ENCODE data around the gene CHIT1.
"Not testable (repeated sequence)": the region's sequence is repeated elsewhere in the genome, so short reads cannot be mapped to it uniquely, and the experiment has no call there.

CHIT1 gene

DNA sequence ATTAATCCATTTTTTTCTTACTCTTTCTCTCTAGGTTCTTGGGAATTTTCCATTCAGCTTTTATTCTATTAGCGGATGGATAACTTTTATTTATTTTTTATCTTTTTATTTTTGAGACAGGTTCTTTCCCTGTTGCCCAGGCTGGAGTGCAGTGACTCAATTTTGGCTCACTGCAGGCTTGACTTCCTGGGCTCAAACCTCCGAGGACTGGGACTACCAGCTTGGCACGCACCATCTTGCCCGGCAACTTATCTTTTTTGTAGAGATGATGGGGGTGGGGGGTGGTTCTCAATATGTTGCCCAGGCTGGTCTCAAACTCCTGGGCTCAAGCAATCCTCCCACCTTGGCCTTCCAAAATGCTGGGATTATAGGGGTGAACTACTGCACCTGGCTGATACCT is 36.1 kb upstream of the CHIT1 start:
- TF ChIP-seq MYC (IDR thresholded peaks at IDR 0.05; ENCODE audit: low read depth, low read length) (no peak), POLR2A (IDR thresholded peaks at IDR 0.05; ENCODE audit: extremely low read depth, insufficient read length) (no peak)
- TF ChIP-seq, protein P1, sequence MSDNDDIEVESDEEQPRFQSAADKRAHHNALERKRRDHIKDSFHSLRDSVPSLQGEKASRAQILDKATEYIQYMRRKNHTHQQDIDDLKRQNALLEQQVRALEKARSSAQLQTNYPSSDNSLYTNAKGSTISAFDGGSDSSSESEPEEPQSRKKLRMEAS (IDR thresholded peaks at IDR 0.05; ENCODE audit: low read depth, low read length): no peak
- TF ChIP-seq, protein P2, sequence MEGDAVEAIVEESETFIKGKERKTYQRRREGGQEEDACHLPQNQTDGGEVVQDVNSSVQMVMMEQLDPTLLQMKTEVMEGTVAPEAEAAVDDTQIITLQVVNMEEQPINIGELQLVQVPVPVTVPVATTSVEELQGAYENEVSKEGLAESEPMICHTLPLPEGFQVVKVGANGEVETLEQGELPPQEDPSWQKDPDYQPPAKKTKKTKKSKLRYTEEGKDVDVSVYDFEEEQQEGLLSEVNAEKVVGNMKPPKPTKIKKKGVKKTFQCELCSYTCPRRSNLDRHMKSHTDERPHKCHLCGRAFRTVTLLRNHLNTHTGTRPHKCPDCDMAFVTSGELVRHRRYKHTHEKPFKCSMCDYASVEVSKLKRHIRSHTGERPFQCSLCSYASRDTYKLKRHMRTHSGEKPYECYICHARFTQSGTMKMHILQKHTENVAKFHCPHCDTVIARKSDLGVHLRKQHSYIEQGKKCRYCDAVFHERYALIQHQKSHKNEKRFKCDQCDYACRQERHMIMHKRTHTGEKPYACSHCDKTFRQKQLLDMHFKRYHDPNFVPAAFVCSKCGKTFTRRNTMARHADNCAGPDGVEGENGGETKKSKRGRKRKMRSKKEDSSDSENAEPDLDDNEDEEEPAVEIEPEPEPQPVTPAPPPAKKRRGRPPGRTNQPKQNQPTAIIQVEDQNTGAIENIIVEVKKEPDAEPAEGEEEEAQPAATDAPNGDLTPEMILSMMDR (IDR thresholded peaks at IDR 0.05; ENCODE audit: low read depth, low read length): no peak
- no peak overlapping the region for H3K4me3 ChIP-seq (ENCODE audit: low read depth, low read length)
- no peak for DNase-seq (ENCODE audit: low read depth)

DNA sequence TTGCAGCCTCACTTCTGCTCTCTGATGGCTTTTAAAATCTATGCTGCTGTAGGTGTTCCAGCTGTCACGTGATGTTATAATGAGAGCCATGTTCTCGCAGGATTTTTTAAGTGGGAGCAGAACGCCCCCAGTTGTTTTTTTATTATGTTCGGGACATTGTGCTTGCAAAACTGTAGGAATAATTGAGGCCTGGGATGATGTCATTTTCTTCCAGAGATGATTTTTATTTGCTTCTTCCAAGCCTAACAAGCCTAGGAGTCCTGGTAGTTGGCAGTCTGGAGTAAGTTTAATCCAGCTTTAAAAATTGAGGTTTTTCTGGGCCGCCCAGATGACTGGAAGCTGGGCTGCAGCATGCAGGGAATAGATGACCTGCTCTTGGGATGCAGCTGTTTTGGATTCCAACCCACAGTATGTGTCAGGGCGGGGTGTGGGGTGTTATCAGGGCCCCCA is 34.6 kb upstream of the CHIT1 start:
- TF ChIP-seq, protein P2 (IDR thresholded peaks at IDR 0.05; ENCODE audit: low read depth, low read length): no peak
- TF ChIP-seq MYC (IDR thresholded peaks at IDR 0.05; ENCODE audit: low read depth, low read length): no peak
- TF ChIP-seq, protein P1 (IDR thresholded peaks at IDR 0.05; ENCODE audit: low read depth, low read length): no peak
- no peak for TF ChIP-seq POLR2A (IDR thresholded peaks at IDR 0.05; ENCODE audit: extremely low read depth, insufficient read length)
- no peak for DNase-seq (ENCODE audit: low read depth)
- no peak overlapping the region for H3K4me3 ChIP-seq (ENCODE audit: low read depth, low read length)

DNA sequence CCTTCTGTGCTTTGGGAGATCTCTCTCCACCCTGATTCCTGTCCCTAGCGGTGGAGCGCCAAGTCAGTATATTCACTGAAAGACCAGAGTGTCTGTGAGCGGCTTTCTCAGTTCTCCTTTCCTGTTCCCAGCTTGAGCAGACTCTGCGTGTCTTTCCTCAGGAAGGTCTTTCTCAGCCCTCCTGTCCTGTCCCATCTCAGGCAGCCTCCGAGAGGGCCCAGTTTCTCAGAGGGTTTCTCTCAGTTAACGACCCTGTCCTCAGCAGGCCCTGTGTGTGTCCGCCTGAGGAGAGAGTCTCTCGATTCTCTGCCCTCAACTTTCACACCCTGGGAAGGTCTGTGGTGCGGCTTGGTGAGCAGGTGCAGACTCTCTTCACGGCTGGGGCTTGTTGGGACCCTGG is 34.0 kb upstream of the CHIT1 start:
- TF ChIP-seq, protein P1 (IDR thresholded peaks at IDR 0.05; ENCODE audit: low read depth, low read length): no peak
- TF ChIP-seq POLR2A (IDR thresholded peaks at IDR 0.05; ENCODE audit: extremely low read depth, insufficient read length) (no peak), MYC (IDR thresholded peaks at IDR 0.05; ENCODE audit: low read depth, low read length) (no peak)
- TF ChIP-seq, protein P2 (IDR thresholded peaks at IDR 0.05; ENCODE audit: low read depth, low read length): no peak
- no peak overlapping the region for H3K4me3 ChIP-seq (ENCODE audit: low read depth, low read length)
- DNase-seq (ENCODE audit: low read depth): no peak

DNA sequence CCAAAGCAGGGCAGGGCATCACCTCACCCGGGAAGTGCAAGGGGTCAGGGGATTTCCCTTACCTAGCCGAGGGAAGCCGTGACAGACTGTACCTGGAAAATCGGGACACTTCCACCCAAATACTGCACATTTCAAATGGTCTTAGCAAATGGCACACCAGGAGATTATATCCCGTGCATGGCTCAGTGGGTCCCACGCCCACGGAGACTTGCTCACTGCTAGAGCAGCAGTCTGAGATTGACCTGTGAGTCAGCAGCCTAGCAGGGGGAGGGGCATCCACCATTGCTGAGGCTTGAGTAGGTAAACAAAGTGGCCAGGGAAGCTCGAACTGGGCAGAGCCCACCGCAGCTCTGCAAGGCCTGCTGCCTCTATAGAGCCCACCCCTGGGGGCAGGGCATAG is 27.2 kb upstream of the CHIT1 start:
- DNase-seq (ENCODE audit: low read depth); H3K4me3 ChIP-seq (ENCODE audit: low read depth, low read length): not testable (repeated sequence)

DNA sequence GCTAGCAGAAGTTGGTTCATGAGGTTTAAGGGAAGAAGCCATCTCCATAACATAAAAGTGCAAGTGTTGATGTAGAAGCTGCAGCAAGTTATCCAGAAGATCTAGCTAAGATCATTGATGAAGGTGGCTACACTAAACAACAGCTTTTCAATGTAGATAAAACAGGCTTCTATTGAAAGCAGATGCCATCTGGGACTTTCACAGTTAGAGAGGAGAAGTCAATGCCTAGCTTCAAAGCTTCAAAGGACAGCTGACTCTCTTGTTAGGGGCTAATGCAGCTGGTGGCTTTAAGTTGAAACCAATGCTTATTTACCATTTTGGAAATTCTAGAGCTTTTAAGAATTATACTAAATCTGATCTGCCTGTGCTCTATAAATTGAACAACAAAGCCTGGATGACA is 25.3 kb upstream of the CHIT1 start:
- not testable (repeated sequence) for DNase-seq (ENCODE audit: low read depth); H3K4me3 ChIP-seq (ENCODE audit: low read depth, low read length)

DNA sequence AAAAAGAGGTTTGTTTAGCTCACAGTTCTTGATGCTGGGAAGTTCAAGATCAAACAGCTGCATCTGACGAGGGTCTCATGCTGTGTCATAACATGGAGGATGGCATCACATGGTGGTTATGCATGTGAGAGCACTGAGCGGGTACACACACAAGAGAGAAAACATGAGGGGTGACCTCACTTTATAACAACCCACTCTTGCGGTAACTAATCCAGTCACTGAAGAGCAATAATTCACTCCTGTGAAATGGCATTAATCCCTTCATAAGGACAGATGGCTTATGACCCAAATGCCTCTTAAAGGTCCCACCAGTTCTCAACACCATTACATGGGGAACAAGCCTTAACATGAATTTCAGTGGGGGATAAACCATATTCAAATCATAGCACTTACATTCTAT is 23.2 kb upstream of the CHIT1 start:
- no peak for DNase-seq (ENCODE audit: low read depth)
- TF ChIP-seq, protein P1 (IDR thresholded peaks at IDR 0.05; ENCODE audit: low read depth, low read length): no peak
- TF ChIP-seq POLR2A (IDR thresholded peaks at IDR 0.05; ENCODE audit: extremely low read depth, insufficient read length): no peak
- no peak overlapping the region for H3K4me3 ChIP-seq (ENCODE audit: low read depth, low read length)

DNA sequence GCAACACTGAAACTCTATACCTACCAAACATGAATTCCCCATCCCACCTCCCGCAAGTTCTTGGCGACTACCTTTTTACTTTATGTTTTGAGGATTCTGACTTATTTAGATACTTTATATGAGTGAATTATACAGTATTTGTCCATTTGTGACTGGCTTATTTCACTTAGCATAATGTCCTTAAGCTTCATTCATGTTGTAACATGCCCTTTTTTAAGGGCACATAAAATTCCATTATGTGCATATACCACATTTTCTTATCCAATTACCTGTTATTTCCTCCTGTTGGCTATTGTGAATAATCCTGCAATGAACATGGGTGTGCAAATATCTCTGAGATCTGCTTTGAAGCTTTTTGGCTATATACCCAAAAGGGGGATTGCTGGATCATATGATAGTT is 22.0 kb upstream of the CHIT1 start:
- TF ChIP-seq, protein P2 (IDR thresholded peaks at IDR 0.05; ENCODE audit: low read depth, low read length): no peak
- TF ChIP-seq MYC (IDR thresholded peaks at IDR 0.05; ENCODE audit: low read depth, low read length) (no peak), POLR2A (IDR thresholded peaks at IDR 0.05; ENCODE audit: extremely low read depth, insufficient read length) (no peak)
- TF ChIP-seq, protein P1 (IDR thresholded peaks at IDR 0.05; ENCODE audit: low read depth, low read length): no peak
- H3K4me3 ChIP-seq (ENCODE audit: low read depth, low read length): no peak overlapping the region
- DNase-seq (ENCODE audit: low read depth): no peak
